Brain microvascular endothelial cell (primary cell): ENCODE measurements around the gene KIF1C.

ENCODE experiments used
- DNase-seq: peaks from one replicate; pipeline ENCODE4 v3.0.0-alpha.2; 2020
- H3K27ac ChIP-seq: fragments of 250-450 bp; sonication (Bioruptor Pico); 2 replicates; pipeline ENCODE4 v1.5.1; 2020; ENCODE audit warnings: mild to moderate bottlenecking, moderate library complexity
- H3K27me3 ChIP-seq: fragments of 250-450 bp; sonication (Bioruptor Pico); replicated peaks from 2 replicates; pipeline ENCODE4 v1.5.1; 2020; ENCODE audit warnings: mild to moderate bottlenecking
- H3K36me3 ChIP-seq: fragments of 250-450 bp; sonication (Bioruptor Pico); replicated peaks from 2 replicates; pipeline ENCODE4 v1.5.1; 2020; ENCODE audit warnings: mild to moderate bottlenecking
- H3K4me3 ChIP-seq: 2 replicates; pipeline ENCODE4 v1.5.1; 2011; ENCODE audit warnings: low read depth, mild to moderate bottlenecking, control low read depth, low read length, moderate library complexity
- CTCF ChIP-seq: IDR thresholded peaks from 2 replicates; pipeline ENCODE4 v1.5.1; 2011; ENCODE audit warnings: low read depth, mild to moderate bottlenecking, moderate library complexity, low read length, control low read depth, inconsistent platforms; ENCODE audit errors: missing control alignments
- in situ Hi-C: cut with HindIII; loops from 2 replicates; pipeline ENCODE4 v1.10.0; 2017; ENCODE audit warnings: low sequenced_read_pairs, low pct_ligation_motif_present

KIF1C gene

GRCh38 chr17:4968486-4969046 is 29.2 kb upstream of the KIF1C start:
- peak overlapping the region; percentile 97 for H3K27ac ChIP-seq
- peak; percentile 23 for DNase-seq
- peaks cover 30% of the 10 kb centered on the region for H3K36me3 ChIP-seq
- peak overlapping the region; percentile 84 for H3K4me3 ChIP-seq
- no peaks in the 10 kb centered on the region for H3K27me3 ChIP-seq
- in situ Hi-C loops, result no loop called here
- TF ChIP-seq CTCF, result no peak

GRCh38 chr17:4969047-4969550 is 28.7 kb upstream of the KIF1C start:
- in situ Hi-C loops, result no loop called here
- peak; percentile 3 for TF ChIP-seq CTCF
- Histone ChIP-seq H3K27me3 (no peaks in the 10 kb centered on the region), H3K27ac (peak overlapping the region; percentile 97), H3K36me3 (peaks cover 32% of the 10 kb centered on the region), H3K4me3 (peak overlapping the region; percentile 84)
- peak; percentile 80 for DNase-seq

- H3K36me3 ChIP-seq, result peaks cover 32% of the 10 kb centered on the region
- no peak for DNase-seq
- in situ Hi-C loops, result no loop called here
- H3K27ac ChIP-seq, result peak overlapping the region; percentile 97
- H3K27me3 ChIP-seq, result no peaks in the 10 kb centered on the region
- no peak for TF ChIP-seq CTCF
- H3K4me3 ChIP-seq, result peak overlapping the region; percentile 84
Measured at GRCh38 chr17:4969551-4970173, 28.1 kb upstream of the KIF1C start.

GRCh38 chr17:4970273-4970672 is 27.5 kb upstream of the KIF1C start:
- H3K36me3 ChIP-seq, result peaks cover 32% of the 10 kb centered on the region
- TF ChIP-seq CTCF, result no peak
- DNase-seq, result no peak
- no peak overlapping the region for H3K4me3 ChIP-seq
- in situ Hi-C loops, result no loop called here
- no peaks in the 10 kb centered on the region for H3K27me3 ChIP-seq
- H3K27ac ChIP-seq, result no peak overlapping the region

- in situ Hi-C loops, result no loop called here
- DNase-seq, result no peak
- Histone ChIP-seq H3K4me3 (no peak overlapping the region), H3K36me3 (peaks cover 32% of the 10 kb centered on the region), H3K27me3 (no peaks in the 10 kb centered on the region), H3K27ac (no peak overlapping the region)
- no peak for TF ChIP-seq CTCF
Measured at GRCh38 chr17:4971826-4972225, 25.9 kb upstream of the KIF1C start.
